ENCODE measurements around the gene AGAP1.

The AGAP1 gene

DNA sequence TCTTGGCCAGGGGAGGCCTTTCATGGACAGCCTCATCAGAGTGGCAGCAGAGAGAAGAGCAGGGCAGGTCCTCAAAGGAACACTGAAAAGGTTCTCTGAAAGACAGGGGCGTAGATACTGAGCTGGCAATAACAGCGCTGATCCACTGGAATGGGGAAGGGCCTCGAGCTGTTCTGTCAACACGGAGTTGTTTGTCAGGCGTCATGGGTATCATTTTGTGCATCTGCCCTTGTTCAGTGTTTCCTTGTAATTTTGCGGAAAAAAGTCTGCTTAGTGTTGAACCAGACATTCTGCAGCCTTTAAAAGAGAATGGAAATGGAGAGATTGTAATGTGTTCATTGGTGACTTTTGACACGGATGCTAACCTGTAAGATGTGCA is 21.5 kb downstream of the AGAP1 start:
- no peaks in the 10 kb centered on the region for H3K9me3 ChIP-seq (ENCODE audit: control insufficient read depth, low read length)
- 96 to 97% methylated on average over 7 of the region's 7 CpGs for WGBS, 2 experiments
- no peak overlapping the region for H3K27ac ChIP-seq (ENCODE audit: insufficient read depth, low read depth, low read length, poor library complexity, severe bottlenecking)
- no peaks in the 10 kb centered on the region for H3K36me3 ChIP-seq (ENCODE audit: control insufficient read depth, insufficient read depth, low read length)
- H3K27me3 ChIP-seq (ENCODE audit: control insufficient read depth, insufficient read depth, low read length, poor library complexity, severe bottlenecking), result no peaks in the 10 kb centered on the region
- peaks cover 4% of the 10 kb centered on the region for H3K4me1 ChIP-seq (ENCODE audit: control insufficient read depth, insufficient read depth, low read length)
- no peak overlapping the region for H3K4me3 ChIP-seq (ENCODE audit: insufficient read depth, low read depth, low read length)

DNA sequence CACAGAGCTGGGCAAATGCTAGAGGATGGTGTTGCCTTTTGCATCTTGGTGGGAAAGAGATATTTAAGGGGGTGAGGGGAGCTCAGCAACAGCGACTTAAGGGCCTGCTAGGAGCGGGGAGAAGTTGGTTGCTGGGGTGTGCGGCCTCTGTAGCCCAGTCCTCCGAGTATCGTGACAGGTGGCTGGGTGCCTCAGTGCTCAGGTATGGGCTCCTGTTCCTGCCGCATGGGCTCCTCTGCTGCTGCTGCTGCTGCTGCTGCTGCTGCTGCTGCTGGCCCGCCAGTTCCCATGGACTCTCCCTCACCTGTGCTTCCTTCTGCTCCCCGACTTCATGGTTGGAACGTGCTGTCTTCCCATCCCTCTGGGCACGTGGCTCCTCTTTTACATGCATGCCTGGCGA is 22.0 kb downstream of the AGAP1 start:
- no peaks in the 10 kb centered on the region for H3K9me3 ChIP-seq (ENCODE audit: control insufficient read depth, low read length)
- H3K27me3 ChIP-seq (ENCODE audit: control insufficient read depth, insufficient read depth, low read length, poor library complexity, severe bottlenecking), result no peaks in the 10 kb centered on the region
- no peak overlapping the region for H3K27ac ChIP-seq (ENCODE audit: insufficient read depth, low read depth, low read length, poor library complexity, severe bottlenecking)
- H3K4me1 ChIP-seq (ENCODE audit: control insufficient read depth, insufficient read depth, low read length), result peaks cover 4% of the 10 kb centered on the region
- no peaks in the 10 kb centered on the region for H3K36me3 ChIP-seq (ENCODE audit: control insufficient read depth, insufficient read depth, low read length)
- WGBS, 2 experiments, result 94 to 95% methylated on average over 11 of the region's 11 CpGs
- H3K4me3 ChIP-seq (ENCODE audit: insufficient read depth, low read depth, low read length), result no peak overlapping the region

DNA sequence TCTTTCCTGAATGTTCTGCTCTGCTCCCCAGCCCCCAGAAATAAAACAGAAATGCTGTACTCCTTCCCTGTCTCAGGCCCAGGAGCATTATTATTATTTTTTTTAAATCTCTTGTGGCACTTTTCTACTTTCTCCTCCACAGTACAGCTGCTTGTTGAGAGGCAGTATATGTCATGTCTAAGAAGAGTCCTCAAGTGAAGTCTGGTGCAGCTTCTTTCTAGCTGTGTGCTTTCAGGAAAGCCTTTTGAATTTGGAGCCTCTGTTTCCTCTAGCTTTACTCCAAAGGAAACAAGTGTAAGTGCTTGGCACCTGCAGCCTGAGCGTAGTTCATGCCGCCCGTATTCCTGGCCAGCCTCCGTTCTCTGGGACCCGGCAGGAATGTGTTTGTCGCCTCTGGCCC is 22.4 kb downstream of the AGAP1 start:
- 96 to 97% methylated on average over 6 of the region's 6 CpGs for WGBS, 2 experiments
- H3K27ac ChIP-seq (ENCODE audit: insufficient read depth, low read depth, low read length, poor library complexity, severe bottlenecking), result no peak overlapping the region
- H3K9me3 ChIP-seq (ENCODE audit: control insufficient read depth, low read length), result no peaks in the 10 kb centered on the region
- no peaks in the 10 kb centered on the region for H3K27me3 ChIP-seq (ENCODE audit: control insufficient read depth, insufficient read depth, low read length, poor library complexity, severe bottlenecking)
- H3K36me3 ChIP-seq (ENCODE audit: control insufficient read depth, insufficient read depth, low read length), result no peaks in the 10 kb centered on the region
- peaks cover 4% of the 10 kb centered on the region for H3K4me1 ChIP-seq (ENCODE audit: control insufficient read depth, insufficient read depth, low read length)
- H3K4me3 ChIP-seq (ENCODE audit: insufficient read depth, low read depth, low read length), result no peak overlapping the region

DNA sequence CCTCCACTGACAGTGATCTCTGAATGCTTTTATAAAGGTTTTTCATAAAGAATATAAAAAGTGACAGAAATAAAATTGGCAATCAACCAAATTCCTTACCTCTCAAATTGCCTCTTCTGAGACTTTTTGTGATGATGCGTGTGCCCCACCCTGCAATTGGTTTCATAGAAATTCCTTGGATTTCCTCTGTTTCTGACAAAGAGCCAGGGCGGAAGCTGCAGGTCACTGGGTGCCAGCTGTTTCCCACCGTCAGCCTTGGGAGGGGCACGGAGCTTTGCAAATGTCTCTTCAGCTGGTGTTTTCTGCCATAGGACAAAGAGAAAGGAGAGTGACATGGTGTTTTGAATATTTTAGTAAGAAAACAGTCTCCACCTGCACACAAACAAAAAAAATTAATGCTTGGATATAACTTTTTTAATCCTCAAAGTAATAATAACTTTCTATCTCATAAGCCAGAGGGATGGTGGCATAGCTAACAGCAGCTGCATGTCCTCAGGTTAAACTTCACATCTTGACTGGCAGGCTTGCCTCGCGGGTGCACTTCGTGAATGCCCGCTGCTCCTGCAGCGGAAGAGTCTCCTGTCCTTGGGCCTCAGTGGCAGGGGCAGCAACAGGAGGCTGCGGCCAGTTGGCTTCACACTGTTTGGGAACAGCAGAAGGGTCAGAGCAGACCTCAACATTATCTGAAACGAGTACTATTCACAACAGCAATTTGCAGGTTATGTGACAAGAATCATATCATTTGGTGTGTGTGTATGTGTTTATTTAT is 24.7 kb downstream of the AGAP1 start:
- Histone ChIP-seq H3K36me3 (ENCODE audit: control insufficient read depth, insufficient read depth, low read length) (no peaks in the 10 kb centered on the region), H3K27me3 (ENCODE audit: control insufficient read depth, insufficient read depth, low read length, poor library complexity, severe bottlenecking) (no peaks in the 10 kb centered on the region), H3K27ac (ENCODE audit: insufficient read depth, low read depth, low read length, poor library complexity, severe bottlenecking) (no peak overlapping the region), H3K4me1 (ENCODE audit: control insufficient read depth, insufficient read depth, low read length) (no peaks in the 10 kb centered on the region), H3K9me3 (ENCODE audit: control insufficient read depth, low read length) (no peaks in the 10 kb centered on the region), H3K4me3 (ENCODE audit: insufficient read depth, low read depth, low read length) (no peak overlapping the region)
- WGBS, 2 experiments, result 88 to 92% methylated on average over 11 of the region's 11 CpGs

DNA sequence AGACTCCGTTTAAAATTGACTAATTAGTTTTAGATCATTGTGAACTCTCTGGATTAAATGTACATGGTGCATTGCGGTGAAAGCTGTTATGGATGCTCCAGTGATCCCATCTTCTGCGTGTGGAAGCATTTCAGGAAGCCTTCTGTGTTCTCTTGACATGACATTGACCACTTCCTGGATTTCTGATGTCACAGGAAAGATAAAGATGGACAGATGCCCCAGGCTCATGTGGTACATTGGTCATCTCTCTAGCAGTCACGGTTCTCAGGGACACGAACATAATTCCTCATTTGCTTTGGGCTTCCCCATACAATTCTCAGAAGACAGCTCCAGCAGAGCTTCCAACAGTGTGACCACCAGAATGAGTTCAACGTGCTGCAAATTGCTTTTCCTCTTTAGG is 26.9 kb downstream of the AGAP1 start:
- 93 to 96% methylated on average over 6 of the region's 6 CpGs for WGBS, 2 experiments
- Histone ChIP-seq H3K4me3 (ENCODE audit: insufficient read depth, low read depth, low read length) (no peak overlapping the region), H3K9me3 (ENCODE audit: control insufficient read depth, low read length) (no peaks in the 10 kb centered on the region), H3K4me1 (ENCODE audit: control insufficient read depth, insufficient read depth, low read length) (no peaks in the 10 kb centered on the region), H3K36me3 (ENCODE audit: control insufficient read depth, insufficient read depth, low read length) (no peaks in the 10 kb centered on the region), H3K27me3 (ENCODE audit: control insufficient read depth, insufficient read depth, low read length, poor library complexity, severe bottlenecking) (no peaks in the 10 kb centered on the region), H3K27ac (ENCODE audit: insufficient read depth, low read depth, low read length, poor library complexity, severe bottlenecking) (no peak overlapping the region)

DNA sequence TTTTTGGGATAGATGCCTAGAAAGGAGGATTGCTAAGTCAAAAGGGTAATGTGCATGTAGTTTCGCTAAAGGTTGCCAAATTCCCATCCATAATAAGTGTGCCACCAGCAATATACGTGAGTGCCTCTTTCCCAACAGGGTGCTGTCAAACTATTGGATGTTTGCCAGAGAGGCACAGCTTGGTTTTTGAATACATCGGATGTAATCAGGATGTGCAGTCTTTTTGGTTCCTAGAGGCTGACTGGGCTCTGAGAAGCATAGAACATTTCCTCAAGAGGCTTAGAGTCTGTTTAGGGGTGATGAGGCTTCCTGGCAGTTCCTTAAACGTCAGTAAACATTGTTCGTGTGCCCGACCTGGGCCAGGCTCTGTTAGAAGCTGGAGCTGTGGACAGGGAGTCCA is 28.0 kb downstream of the AGAP1 start:
- no peaks in the 10 kb centered on the region for H3K4me1 ChIP-seq (ENCODE audit: control insufficient read depth, insufficient read depth, low read length)
- no peaks in the 10 kb centered on the region for H3K36me3 ChIP-seq (ENCODE audit: control insufficient read depth, insufficient read depth, low read length)
- H3K27me3 ChIP-seq (ENCODE audit: control insufficient read depth, insufficient read depth, low read length, poor library complexity, severe bottlenecking), result no peaks in the 10 kb centered on the region
- WGBS, 2 experiments, result 95 to 96% methylated on average over 6 of the region's 6 CpGs
- no peak overlapping the region for H3K4me3 ChIP-seq (ENCODE audit: insufficient read depth, low read depth, low read length)
- no peaks in the 10 kb centered on the region for H3K9me3 ChIP-seq (ENCODE audit: control insufficient read depth, low read length)
- H3K27ac ChIP-seq (ENCODE audit: insufficient read depth, low read depth, low read length, poor library complexity, severe bottlenecking), result no peak overlapping the region

DNA sequence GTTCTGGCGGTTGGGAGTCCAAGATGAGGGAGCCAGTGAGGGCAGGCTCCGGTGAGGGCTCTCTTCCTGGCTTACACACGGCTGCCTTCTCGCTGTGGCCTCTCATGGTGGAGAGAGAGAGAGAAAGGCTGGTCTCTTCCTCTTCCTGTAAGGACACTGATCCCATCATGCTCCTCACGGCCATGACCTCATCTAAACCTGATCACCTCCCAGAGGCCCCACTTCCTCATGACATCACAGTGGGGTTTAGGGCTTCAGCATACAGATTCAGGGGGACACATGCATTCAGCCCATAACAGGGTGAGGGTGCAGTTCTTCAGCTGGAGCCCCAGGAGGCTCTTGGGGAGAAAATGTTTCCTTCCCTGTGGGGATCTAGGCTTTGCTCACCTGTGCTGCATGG is 29.2 kb downstream of the AGAP1 start:
- no peaks in the 10 kb centered on the region for H3K27me3 ChIP-seq (ENCODE audit: control insufficient read depth, insufficient read depth, low read length, poor library complexity, severe bottlenecking)
- H3K36me3 ChIP-seq (ENCODE audit: control insufficient read depth, insufficient read depth, low read length), result no peaks in the 10 kb centered on the region
- no peaks in the 10 kb centered on the region for H3K4me1 ChIP-seq (ENCODE audit: control insufficient read depth, insufficient read depth, low read length)
- H3K27ac ChIP-seq (ENCODE audit: insufficient read depth, low read depth, low read length, poor library complexity, severe bottlenecking), result no peak overlapping the region
- no peaks in the 10 kb centered on the region for H3K9me3 ChIP-seq (ENCODE audit: control insufficient read depth, low read length)
- no peak overlapping the region for H3K4me3 ChIP-seq (ENCODE audit: insufficient read depth, low read depth, low read length)
- WGBS, 2 experiments, result 95% methylated on average over 5 of the region's 5 CpGs

DNA sequence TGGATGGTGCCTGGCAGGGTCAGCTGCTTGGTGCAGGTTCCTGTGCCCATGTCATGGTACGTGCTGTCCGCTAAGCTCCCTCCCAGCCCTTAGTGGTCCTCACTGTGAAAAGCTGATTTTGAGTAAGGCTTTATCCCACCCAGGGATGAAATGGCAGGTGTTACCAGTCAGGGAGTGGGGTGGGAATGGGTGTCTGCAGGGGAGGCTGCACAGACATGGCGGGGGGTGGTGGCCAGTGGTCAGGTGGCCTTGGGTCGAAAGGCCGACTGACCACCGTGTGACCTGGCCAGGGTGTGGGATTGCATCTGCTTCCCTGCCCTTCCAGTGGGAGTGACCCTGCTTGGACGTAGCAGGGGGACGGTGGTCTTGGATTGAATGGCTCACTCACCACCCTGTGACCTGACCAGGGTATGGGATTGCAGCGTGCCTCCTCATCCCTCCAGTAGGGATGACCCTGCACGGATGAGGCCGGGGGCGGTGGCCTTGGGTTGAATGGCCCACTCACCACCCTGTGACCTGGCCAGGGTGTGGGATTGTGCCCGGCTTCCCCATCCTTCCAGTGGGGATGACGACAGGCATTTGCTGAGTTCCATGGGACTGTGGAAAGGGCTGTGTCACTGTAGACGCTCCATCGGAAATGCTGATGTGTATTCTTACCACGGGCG is 29.8 kb downstream of the AGAP1 start:
- Histone ChIP-seq H3K36me3 (ENCODE audit: control insufficient read depth, insufficient read depth, low read length) (no peaks in the 10 kb centered on the region), H3K9me3 (ENCODE audit: control insufficient read depth, low read length) (no peaks in the 10 kb centered on the region), H3K27ac (ENCODE audit: insufficient read depth, low read depth, low read length, poor library complexity, severe bottlenecking) (no peak overlapping the region), H3K4me3 (ENCODE audit: insufficient read depth, low read depth, low read length) (no peak overlapping the region), H3K4me1 (ENCODE audit: control insufficient read depth, insufficient read depth, low read length) (no peaks in the 10 kb centered on the region), H3K27me3 (ENCODE audit: control insufficient read depth, insufficient read depth, low read length, poor library complexity, severe bottlenecking) (no peaks in the 10 kb centered on the region)
- 94 to 97% methylated on average over 18 of the region's 18 CpGs for WGBS, 2 experiments

DNA sequence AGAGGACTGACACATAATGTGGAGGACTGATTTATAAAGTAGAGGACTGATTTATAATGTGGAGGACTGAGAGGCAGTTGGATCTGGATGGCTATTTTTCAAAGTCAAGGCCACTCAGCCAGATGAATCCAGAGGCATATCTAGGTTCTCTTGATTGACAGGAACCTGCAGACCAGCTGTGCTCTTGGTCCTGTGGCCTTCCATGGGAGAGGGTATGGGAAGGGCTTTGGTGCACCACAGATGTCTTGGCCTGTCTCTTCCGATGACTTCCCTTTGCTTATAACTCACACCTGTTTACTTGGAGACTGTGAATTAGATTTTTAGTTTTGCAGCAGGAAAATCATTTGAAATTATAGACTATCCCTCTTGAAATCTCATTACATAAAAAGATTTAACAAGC is 32.3 kb downstream of the AGAP1 start:
- WGBS, 2 experiments, result 78 to 100% methylated on average over 1 of the region's 1 CpG

DNA sequence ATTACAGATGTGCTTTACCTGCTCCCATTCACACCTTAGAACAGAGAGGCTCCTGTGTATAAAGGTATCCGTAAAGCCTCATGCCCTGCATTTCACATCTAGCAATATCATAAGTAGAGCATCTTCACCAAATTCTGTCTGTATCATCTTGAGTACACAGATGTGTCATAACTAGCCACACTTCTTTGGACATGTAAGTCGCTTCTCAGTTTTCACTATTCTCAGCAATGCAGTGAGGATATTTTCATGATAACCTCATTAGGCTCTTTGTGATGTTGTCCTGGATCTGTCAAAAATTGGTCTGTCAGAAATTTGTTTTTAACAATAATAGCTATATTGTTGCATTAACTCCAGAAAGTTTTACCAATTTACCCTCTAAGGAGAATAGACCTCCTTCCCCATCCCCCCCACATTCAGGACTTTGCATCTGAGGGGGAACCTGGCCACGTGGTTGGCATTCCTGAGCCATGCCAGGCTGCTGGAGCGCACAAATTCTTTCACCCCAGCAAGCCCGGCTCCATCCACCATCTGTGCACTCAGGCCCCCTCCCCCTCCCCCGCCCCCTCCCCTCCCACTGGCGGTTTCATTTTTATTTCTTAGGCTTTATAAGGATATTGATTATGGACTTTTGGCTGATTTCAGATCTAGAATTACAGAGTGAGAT is 34.1 kb downstream of the AGAP1 start:
- peaks cover under 1% of the 10 kb centered on the region for H3K4me1 ChIP-seq (ENCODE audit: control insufficient read depth, insufficient read depth, low read length)
- 57 to 67% methylated on average over 5 to 6 of the region's 7 CpGs for WGBS, 2 experiments

More for the DNA sequence above, 32.3 kb downstream of the AGAP1 start:
- H3K27me3 ChIP-seq (ENCODE audit: control insufficient read depth, insufficient read depth, low read length, poor library complexity, severe bottlenecking), result no peaks in the 10 kb centered on the region
- H3K9me3 ChIP-seq (ENCODE audit: control insufficient read depth, low read length), result no peaks in the 10 kb centered on the region
- no peaks in the 10 kb centered on the region for H3K4me1 ChIP-seq (ENCODE audit: control insufficient read depth, insufficient read depth, low read length)
- H3K27ac ChIP-seq (ENCODE audit: insufficient read depth, low read depth, low read length, poor library complexity, severe bottlenecking), result no peak overlapping the region
- no peaks in the 10 kb centered on the region for H3K36me3 ChIP-seq (ENCODE audit: control insufficient read depth, insufficient read depth, low read length)
- H3K4me3 ChIP-seq (ENCODE audit: insufficient read depth, low read depth, low read length), result no peak overlapping the region

More for the DNA sequence above, 34.1 kb downstream of the AGAP1 start:
- H3K9me3 ChIP-seq (ENCODE audit: control insufficient read depth, low read length), result no peaks in the 10 kb centered on the region
- H3K27ac ChIP-seq (ENCODE audit: insufficient read depth, low read depth, low read length, poor library complexity, severe bottlenecking), result no peak overlapping the region
- no peaks in the 10 kb centered on the region for H3K27me3 ChIP-seq (ENCODE audit: control insufficient read depth, insufficient read depth, low read length, poor library complexity, severe bottlenecking)
- H3K36me3 ChIP-seq (ENCODE audit: control insufficient read depth, insufficient read depth, low read length), result no peaks in the 10 kb centered on the region
- H3K4me3 ChIP-seq (ENCODE audit: insufficient read depth, low read depth, low read length), result no peak overlapping the region
